WTC11 (cell line): ENCODE data around the gene TSG101.

Experiments used
- JUN ChIP-seq: sonication (generic); formaldehyde crosslinking; IDR thresholded peaks from 2 replicates; pipeline ENCODE4 v1.8.0; 2023; ENCODE audit warnings: mild to moderate bottlenecking, missing genetic modification reagents
- TF ChIP-seq, protein P1 (sequence below): fragments of 200-600 bp; IDR thresholded peaks from 2 replicates; pipeline ENCODE4 v1.8.0; 2022; ENCODE audit warnings: antibody characterized with exemption
- TF ChIP-seq, protein P2 (sequence below): fragments of 250-450 bp; sonication (Bioruptor Pico); IDR thresholded peaks from 2 replicates; pipeline ENCODE4 v1.9.0; 2021; ENCODE audit warnings: mild to moderate bottlenecking

DNA sequence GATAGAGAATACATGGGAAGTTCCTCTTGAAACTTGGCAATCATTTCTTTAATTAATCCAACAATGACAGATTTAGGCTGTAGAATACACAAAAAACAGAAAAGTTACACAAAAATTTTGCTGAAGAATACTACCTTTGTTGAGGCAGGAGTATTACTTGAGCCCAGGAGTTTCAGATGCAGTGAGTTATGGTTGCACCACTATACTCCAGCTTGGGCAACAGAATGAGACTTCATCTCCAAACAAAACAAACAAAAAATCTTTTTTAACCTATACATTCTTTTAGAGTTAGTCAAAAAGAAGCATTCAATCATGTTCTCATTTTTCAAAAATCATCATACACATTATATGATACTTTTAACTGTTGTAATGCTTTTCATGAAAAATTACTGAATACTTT is 39.7 kb upstream of the TSG101 start:
- no peak for TF ChIP-seq JUN
- TF ChIP-seq, protein P1, sequence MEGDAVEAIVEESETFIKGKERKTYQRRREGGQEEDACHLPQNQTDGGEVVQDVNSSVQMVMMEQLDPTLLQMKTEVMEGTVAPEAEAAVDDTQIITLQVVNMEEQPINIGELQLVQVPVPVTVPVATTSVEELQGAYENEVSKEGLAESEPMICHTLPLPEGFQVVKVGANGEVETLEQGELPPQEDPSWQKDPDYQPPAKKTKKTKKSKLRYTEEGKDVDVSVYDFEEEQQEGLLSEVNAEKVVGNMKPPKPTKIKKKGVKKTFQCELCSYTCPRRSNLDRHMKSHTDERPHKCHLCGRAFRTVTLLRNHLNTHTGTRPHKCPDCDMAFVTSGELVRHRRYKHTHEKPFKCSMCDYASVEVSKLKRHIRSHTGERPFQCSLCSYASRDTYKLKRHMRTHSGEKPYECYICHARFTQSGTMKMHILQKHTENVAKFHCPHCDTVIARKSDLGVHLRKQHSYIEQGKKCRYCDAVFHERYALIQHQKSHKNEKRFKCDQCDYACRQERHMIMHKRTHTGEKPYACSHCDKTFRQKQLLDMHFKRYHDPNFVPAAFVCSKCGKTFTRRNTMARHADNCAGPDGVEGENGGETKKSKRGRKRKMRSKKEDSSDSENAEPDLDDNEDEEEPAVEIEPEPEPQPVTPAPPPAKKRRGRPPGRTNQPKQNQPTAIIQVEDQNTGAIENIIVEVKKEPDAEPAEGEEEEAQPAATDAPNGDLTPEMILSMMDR: no peak
- TF ChIP-seq, protein P2, sequence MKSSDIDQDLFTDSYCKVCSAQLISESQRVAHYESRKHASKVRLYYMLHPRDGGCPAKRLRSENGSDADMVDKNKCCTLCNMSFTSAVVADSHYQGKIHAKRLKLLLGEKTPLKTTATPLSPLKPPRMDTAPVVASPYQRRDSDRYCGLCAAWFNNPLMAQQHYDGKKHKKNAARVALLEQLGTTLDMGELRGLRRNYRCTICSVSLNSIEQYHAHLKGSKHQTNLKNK (CRISPR knock-in tag): no peak
